ENCODE measurements around the gene MDH1B.
"Not testable (repeated sequence)": the region's sequence is repeated elsewhere in the genome, so short reads cannot be mapped to it uniquely, and the experiment has no call there.

MDH1B gene

GRCh38 chr2:206728277-206729199 lies 36.6 kb downstream of the MDH1B start:
- DNase-seq (ENCODE audit: low read depth): peak; percentile 12
- TF ChIP-seq, protein P1, sequence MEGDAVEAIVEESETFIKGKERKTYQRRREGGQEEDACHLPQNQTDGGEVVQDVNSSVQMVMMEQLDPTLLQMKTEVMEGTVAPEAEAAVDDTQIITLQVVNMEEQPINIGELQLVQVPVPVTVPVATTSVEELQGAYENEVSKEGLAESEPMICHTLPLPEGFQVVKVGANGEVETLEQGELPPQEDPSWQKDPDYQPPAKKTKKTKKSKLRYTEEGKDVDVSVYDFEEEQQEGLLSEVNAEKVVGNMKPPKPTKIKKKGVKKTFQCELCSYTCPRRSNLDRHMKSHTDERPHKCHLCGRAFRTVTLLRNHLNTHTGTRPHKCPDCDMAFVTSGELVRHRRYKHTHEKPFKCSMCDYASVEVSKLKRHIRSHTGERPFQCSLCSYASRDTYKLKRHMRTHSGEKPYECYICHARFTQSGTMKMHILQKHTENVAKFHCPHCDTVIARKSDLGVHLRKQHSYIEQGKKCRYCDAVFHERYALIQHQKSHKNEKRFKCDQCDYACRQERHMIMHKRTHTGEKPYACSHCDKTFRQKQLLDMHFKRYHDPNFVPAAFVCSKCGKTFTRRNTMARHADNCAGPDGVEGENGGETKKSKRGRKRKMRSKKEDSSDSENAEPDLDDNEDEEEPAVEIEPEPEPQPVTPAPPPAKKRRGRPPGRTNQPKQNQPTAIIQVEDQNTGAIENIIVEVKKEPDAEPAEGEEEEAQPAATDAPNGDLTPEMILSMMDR (conservative IDR thresholded peaks at IDR 0.05; ENCODE audit: low read depth, low read length): no peak
- H3K4me3 ChIP-seq (ENCODE audit: low read length): no peak overlapping the region

DNA sequence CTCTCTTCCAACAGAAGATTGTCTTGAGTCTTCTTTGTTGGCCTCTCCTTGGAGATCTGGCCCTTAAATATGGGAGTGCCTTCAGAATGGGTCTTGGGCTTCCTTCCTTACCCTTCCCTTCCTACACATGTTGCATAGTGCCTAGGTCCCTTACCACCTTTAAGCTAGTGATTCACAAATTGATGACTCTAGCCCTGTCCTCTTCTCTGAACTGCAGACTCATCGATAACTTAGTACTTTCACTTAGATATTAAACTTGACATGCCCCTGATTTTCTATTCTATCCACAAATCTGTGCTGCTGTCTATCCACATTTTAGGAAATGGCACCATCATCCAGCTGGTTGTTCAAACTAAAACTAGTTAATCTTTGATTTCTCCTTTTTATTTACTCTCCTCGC lies 37.8 kb downstream of the MDH1B start:
- TF ChIP-seq, protein P1 (conservative IDR thresholded peaks at IDR 0.05; ENCODE audit: low read depth, low read length): no peak
- no peak for DNase-seq (ENCODE audit: low read depth)
- H3K4me3 ChIP-seq (ENCODE audit: low read length): no peak overlapping the region

DNA sequence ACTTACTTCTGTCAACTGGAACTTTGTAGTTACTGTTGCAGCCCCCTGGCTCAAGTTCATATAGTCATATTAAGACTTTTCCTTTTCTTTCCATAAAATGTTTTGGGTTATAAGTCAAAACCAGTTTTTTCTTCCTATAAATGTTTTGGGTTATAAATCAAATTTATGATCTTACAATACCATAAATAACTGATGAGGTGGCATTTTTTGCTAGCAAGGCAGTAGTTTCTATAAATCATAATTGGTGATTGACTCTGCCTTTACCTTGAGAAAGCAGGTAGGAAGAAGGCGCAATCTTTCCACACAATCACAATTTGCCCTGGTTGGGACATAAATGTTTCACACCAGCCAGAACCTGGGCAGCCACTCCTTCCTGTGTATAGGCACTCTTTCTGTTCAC lies 41.8 kb downstream of the MDH1B start:
- no peak overlapping the region for H3K4me3 ChIP-seq (ENCODE audit: low read length)
- TF ChIP-seq, protein P1 (conservative IDR thresholded peaks at IDR 0.05; ENCODE audit: low read depth, low read length): no peak
- DNase-seq (ENCODE audit: low read depth): no peak

DNA sequence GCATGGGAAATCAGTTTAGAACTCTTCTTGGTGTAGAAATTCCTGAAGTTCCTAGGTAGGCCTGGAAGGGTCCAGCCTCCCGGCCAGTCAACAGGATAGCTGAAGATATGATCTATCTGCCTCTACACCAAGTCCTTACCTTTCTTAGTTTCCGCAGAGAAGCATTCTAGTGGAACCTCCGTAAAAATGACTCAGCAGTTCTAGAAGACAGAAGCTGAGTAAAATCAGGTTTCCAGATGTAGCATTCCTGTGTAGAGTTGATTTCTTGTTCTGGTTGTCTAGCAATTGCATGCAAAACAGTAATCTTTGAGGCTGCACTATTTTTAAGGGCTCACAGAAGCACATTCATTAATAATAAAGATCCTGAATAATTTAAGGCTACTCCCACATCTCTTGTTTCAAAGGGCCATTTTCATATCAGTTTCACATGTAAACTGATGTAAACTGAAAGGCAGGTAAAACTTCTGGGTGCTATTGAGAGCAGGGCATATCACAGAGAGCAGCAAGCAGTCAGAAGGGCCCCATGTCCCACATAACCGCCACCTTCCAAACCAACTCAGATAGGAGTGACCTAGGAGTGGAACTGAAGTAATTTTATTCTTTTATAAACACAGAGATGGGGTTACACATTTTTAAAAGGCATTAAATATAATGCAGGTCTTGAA lies 43.7 kb downstream of the MDH1B start:
- no peak overlapping the region for H3K4me3 ChIP-seq (ENCODE audit: low read length)
- TF ChIP-seq, protein P1 (conservative IDR thresholded peaks at IDR 0.05; ENCODE audit: low read depth, low read length): no peak
- no peak for DNase-seq (ENCODE audit: low read depth)

- TF ChIP-seq, protein P1 (conservative IDR thresholded peaks at IDR 0.05; ENCODE audit: low read depth, low read length): no peak
- no peak for DNase-seq (ENCODE audit: low read depth)
- no peak within 1 kb of the TSS for H3K4me3 ChIP-seq (ENCODE audit: low read length)
Observed at GRCh38 chr2:206718296-206718695, 46.8 kb downstream of the MDH1B start, which contains the start of gene DYTN. Gene DYTN (minus strand): TSS chr2:206718396. CDS start chr2:206718279, 117 bp downstream.

DNA sequence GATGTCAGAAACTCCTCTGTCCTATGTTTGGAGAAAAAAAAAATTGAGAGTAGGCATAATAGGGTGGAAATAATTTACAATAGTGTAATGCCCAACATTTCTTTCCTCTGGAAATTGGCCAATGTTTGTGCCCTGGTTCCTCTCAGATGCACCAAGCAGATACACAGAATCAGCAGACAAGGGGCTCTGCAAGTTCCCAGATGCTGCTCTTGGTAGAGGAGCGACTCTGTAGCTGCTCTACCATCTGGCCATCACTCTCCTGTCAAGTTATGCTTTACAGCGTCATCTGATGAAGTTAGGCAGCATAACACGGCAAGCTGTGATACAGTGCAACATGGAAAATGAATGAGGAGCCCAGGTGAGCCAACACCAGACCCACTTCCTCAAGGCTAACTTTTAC lies 48.5 kb downstream of the MDH1B start:
- TF ChIP-seq, protein P1 (conservative IDR thresholded peaks at IDR 0.05; ENCODE audit: low read depth, low read length): no peak
- no peak for DNase-seq (ENCODE audit: low read depth)
- H3K4me3 ChIP-seq (ENCODE audit: low read length): no peak overlapping the region

GRCh38 chr2:206715183-206715582 lies 49.9 kb downstream of the MDH1B start:
- DNase-seq (ENCODE audit: low read depth); H3K4me3 ChIP-seq (ENCODE audit: low read length): not testable (repeated sequence)
